CD4-positive, alpha-beta T cell treated with Interleukin-4 for 4 hours (primary cell): Measurements from ENCODE around the gene SYDE2.
"Not testable (repeated sequence)": the region's sequence is repeated elsewhere in the genome, so short reads cannot be mapped to it uniquely, and the experiment has no call there.

ENCODE experiments used
- DNase-seq: peaks from one replicate; pipeline ENCODE4 v3.0.0-alpha.2; 2020

SYDE2 gene

DNA sequence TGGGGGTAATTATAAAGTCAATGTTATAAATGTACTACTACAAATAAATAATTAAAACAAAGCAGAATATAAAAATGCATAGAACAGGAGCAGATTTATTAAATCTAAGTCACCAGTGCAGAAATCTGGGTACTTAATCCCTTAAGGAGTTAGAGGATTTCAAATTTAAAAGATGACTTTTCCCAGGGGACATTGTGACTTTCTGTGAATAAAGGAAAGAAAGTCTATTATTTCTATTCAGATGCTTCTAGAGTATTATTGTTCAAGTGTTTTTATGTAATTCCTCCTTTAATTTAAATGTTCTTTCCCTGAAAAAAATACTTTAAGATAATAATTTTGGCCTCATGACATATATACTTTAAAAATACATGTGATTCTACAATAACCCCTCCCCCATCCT lies 43.4 kb downstream of the SYDE2 start:
- no peak for DNase-seq

DNA sequence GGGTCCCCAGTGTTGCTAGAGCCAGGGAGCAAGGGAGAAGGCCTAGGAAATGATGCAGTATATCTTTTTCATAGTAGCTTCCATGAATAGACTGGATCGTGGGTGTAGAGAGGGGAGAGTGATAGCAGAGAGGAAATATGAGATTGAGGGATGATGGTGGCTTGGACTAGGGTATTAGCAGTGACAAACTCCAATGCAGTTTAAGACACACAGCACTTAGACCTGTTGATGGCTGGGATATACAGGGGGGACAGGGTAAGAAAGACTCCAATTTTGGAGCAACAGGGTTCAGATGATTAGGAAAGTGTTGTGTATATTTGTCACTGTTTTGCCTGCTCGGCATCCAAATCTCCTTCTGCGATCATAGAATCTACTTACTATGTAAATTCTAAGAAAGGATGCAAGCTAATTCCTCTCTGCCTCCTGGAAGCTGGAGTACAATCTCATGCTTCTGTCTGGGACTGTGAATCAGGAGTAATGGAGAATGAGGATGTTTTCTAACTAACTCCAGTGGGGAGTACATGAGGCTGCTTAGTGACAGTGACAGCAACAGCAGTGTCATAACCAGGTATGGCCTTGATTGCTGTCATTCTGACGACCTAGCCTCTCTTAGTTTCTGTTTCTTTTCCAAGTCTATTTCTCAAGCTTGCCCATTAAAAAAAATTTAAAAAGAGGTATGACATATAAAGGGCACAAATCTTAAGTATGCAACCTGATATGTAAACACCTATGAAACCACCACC lies 47.5 kb downstream of the SYDE2 start:
- no peak for DNase-seq

DNA sequence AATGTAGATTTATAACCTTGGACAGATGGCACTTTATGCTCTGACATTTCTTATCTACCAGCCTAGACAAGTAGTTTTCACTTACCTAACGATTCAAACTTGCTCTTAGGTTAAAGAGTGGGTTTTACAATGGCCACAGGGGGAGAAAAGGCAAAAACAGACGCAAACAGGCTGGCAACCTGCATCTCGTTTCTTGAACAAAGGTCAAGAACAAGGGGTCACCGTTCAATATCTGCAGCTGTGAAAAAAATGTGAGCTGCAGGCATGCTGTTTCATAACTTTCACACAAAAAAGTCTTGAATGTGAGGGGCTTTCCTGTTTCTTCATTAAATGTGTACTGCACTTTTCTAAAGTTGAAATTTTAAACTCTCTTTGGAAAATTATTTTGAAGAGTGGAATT lies 49.4 kb downstream of the SYDE2 start:
- no peak for DNase-seq

DNA sequence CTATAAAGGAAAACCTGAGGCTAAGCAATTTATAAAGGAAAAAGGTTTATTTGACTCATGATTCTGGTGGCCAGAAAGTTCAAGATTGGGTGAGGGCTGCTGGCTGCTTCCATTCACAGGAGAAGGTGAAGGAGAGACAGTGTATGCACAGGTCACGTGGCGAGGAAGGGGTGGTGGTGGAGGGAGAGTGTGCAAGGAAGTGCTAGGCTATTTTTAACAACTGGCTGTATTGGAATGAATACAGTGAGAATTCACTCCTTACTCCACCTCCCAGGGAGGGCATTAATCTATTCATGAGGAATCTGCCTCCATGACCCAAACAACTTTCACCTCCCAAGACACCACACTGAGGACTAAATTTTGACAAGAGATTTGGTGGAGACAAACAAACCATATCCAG lies 51.0 kb downstream of the SYDE2 start:
- no peak for DNase-seq

- no peak for DNase-seq
Observed at GRCh38 chr1:85148524-85149250, 52.1 kb downstream of the SYDE2 start.

- no peak for DNase-seq
Observed at GRCh38 chr1:85146972-85147359, 53.9 kb downstream of the SYDE2 start.

- not testable (repeated sequence) for DNase-seq
Observed at GRCh38 chr1:85146298-85146971, 54.4 kb downstream of the SYDE2 start.

DNA sequence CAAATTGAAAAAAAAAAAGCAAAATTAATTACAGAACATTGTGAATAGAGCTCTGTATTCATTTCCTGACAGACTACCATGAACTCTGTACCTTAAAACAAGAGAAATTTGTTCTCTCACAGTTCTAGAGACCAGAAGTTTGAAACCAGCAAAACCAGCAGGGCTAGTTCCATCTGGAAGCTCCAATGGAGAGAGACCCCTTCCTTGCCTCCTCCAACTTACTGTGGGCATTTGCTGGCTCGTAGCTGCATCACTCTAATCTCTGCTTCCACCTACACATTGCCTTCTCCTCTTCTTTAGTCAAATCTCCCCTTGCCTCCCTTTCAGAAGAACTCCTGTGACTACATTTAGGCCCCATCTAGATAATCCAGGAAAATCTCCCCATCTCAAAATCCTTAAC lies 56.5 kb downstream of the SYDE2 start:
- no peak for DNase-seq

- DNase-seq, result no peak
Observed at GRCh38 chr1:85142753-85143152, 58.1 kb downstream of the SYDE2 start.

GRCh38 chr1:85138439-85138838 lies 62.4 kb downstream of the SYDE2 start:
- not testable (repeated sequence) for DNase-seq

- no peak for DNase-seq
Observed at GRCh38 chr1:85137660-85138059, 63.2 kb downstream of the SYDE2 start.

DNA sequence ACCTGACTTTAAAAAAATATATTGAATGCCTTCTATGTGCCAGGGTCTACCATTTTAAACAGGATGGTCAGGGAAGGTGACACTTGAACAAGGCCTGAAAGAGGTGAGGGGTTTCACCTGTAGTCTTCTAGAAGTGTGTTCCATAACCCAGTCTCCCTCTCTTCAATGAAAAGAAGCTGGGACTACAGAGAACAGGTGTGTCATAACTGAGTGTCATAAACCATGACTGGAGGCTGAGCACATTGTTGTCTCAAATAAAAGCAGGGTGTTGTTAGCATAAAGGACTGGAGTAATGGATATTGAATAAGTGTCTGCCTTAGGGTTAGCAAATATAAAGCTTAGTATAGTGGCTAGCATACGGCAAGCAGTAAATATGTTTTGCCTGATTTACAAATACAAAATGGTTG lies 65.4 kb downstream of the SYDE2 start:
- no peak for DNase-seq

- no peak for DNase-seq
Observed at GRCh38 chr1:85134583-85135391, 66.0 kb downstream of the SYDE2 start.

GRCh38 chr1:85133565-85134159 lies 67.2 kb downstream of the SYDE2 start:
- no peak for DNase-seq

GRCh38 chr1:85132078-85132720 lies 68.6 kb downstream of the SYDE2 start:
- no peak for DNase-seq

GRCh38 chr1:85128316-85128715 lies 72.5 kb downstream of the SYDE2 start:
- DNase-seq, result no peak

DNA sequence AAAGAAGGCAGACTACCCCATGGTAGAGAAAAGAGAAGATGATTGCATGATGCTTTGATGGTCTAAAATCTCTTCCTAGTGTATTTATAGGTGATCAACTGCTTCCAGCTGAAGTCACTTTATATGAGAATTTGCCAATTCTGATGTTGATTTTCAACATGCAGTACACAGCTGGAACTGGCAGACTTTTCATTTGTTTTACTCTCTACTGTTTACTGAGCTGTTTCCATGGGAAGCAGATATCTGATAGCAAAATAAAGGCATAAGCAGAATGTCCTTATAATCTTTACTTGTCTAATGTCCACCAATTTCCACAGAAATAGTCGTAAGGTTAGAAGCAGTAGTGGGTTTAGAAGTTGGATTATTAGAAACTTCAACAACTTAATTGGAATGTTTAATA lies 74.9 kb downstream of the SYDE2 start:
- DNase-seq, result no peak

DNA sequence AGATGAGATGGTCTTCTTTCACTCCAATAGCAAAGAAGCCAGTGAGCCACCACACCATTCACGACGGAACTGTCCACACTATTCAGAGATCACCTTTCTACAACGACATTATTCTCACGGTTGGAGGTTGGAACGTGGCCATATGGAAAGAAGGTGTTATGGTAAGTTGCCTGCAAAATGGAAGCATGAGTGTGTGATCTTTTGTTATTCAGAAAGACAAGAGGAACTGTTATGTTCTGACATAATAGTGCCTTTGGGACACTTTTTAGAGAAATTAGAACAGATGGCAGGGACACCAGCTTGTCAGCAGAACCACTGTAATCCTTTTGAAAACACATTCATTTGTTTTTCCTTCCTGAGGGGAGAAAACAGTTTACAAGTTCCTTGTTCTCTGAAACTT lies 76.7 kb downstream of the SYDE2 start:
- DNase-seq, result no peak

GRCh38 chr1:85122169-85122568 lies 78.6 kb downstream of the SYDE2 start:
- DNase-seq, result no peak

GRCh38 chr1:85121744-85122143 lies 79.1 kb downstream of the SYDE2 start:
- no peak for DNase-seq

DNA sequence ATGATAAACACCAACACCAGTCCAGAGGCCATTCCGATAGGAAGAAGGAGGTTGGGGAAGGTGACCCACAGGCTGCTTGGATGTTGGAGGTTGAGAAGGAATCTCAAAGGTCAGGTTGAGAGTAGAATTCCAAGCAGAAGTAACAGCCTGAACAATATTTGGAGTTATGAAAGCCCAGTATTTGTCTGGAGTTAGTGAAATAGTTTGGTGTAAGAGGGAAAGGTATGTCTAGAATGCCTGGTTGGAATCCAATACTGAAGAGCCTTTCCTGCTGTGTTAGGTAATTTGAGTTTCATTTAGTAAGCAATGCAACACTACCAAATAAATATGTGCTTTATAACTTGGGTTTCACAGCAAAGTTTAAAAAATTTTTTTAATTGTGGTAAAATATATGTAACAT lies 82.1 kb downstream of the SYDE2 start:
- DNase-seq, result no peak

DNA sequence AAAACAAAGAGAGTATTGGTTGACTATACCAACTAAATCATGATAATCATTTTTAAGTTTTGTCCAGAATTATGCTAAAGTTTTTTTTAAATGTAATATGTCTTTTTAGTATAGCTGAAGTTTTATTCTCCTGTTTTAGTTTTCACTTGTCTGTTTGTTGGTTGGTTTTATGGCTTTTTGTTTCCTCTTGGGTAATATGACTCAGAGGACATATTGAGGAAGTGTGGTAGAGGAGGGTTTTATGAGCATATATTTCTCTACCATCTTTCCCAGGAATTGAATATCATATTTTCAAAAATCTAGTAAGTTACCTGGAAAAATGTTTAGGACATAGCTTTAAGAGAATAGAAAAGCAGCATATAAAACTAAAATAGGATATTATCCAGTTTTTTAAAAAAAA lies 84.0 kb downstream of the SYDE2 start:
- DNase-seq, result no peak
